ENCODE results near the gene HNRNPL. TPM values are rescaled to one million over a fixed set of nuclear protein-coding genes. Genes with fewer than 3 reads are reported as not detected.
A peak's percentile ranks its signal among the peaks of the same experiment; 100 is the strongest.

Gene HNRNPL
- total RNA-seq, 1 experiment from 2014 or later: 443 TPM

DNA sequence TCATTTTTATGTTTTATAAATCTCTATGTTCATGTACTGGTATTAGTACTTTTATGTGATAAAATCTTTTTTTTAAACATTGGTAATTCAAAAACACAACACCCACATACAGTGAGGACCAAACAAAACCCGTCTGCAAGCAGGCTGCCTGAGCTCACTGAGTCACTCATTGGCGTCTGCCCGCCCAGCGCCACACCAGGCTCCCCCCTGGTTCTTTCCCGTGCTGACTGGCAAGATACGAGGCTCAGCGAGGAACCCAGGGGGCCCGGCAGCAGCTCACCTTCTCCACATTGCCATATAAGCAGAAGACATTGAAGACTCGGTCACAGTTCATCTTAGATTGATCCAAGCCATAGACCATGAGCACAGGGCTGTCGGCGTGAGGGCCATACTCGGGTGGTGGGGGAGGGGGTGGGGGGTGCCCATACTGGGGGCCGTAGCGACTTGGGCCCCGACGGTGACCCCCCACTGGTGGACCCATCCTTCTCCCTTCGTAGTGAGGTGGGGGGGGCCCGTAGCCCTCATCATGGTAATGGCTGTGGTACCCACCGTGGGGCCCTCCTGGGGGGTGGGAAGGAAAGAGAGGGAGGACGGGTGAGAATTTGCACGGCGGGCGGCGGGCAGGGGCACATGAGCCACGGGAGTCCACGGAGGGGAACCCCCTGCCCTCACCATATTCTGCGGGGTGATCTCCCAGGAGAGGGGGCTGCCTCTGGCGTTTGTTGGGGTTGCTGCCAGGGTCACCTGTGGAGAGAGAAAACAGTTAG lies 9.8 kb downstream of the HNRNPL start:
- DNase-seq: no peak
- CTCF ChIA-PET: interaction anchor here (0.6 kb wide), 1 partner anchor 149 kb away, joined by 5 read pairs; no protein-coding TSS in a partner anchor
- H3K27me3 ChIP-seq (ENCODE audit: insufficient read depth, low read depth): no peaks in the 10 kb centered on the region
- peaks cover 30% of the 10 kb centered on the region for H4K20me1 ChIP-seq (ENCODE audit: insufficient read depth)
- H3K79me2 ChIP-seq (ENCODE audit: low read depth): peaks cover 55% of the 10 kb centered on the region
- BruUV-seq (replicated peaks): no TSS peak
- POLR2A ChIA-PET (ENCODE audit: unreplicated experiment): interaction anchor here (0.5 kb wide), 1 partner anchor 100 kb away, joined by 4 read pairs; no protein-coding TSS in a partner anchor
- peak overlapping the region; percentile 63; the same call in 1 of the 2 replicates for H3K4me2 ChIP-seq
- no peaks in the 10 kb centered on the region for H3K9me3 ChIP-seq (ENCODE audit: insufficient read depth, low read depth)
- no peak overlapping the region for H2AFZ ChIP-seq
- intact Hi-C loops (cut with micrococcal nuclease; ENCODE audit: unreplicated experiment): loop anchor here (2.0 to 10.0 kb wide), 4 partner anchors 91 to 435 kb away; partner anchors contain the start of genes FAM98C, FBXO27, MRPS12 and SARS2
- H3K4me3 ChIP-seq: no peak overlapping the region
- H3F3A ChIP-seq (ENCODE audit: insufficient read depth, low read depth): peaks cover 96% of the 10 kb centered on the region
- peaks cover 64% of the 10 kb centered on the region for H3K36me3 ChIP-seq (ENCODE audit: low read depth)
- H3K9me2 ChIP-seq (ENCODE audit: insufficient read depth): no peaks in the 10 kb centered on the region
- H3K27ac ChIP-seq: peak overlapping the region; percentile 98
- peaks cover 55% of the 10 kb centered on the region for H3K4me1 ChIP-seq (replicated peaks; ENCODE audit: insufficient read depth)
- no peak for TF ChIP-seq EZH2 (IDR thresholded peaks at IDR 0.05; ENCODE audit: low read depth)
- TF ChIP-seq, protein P1, sequence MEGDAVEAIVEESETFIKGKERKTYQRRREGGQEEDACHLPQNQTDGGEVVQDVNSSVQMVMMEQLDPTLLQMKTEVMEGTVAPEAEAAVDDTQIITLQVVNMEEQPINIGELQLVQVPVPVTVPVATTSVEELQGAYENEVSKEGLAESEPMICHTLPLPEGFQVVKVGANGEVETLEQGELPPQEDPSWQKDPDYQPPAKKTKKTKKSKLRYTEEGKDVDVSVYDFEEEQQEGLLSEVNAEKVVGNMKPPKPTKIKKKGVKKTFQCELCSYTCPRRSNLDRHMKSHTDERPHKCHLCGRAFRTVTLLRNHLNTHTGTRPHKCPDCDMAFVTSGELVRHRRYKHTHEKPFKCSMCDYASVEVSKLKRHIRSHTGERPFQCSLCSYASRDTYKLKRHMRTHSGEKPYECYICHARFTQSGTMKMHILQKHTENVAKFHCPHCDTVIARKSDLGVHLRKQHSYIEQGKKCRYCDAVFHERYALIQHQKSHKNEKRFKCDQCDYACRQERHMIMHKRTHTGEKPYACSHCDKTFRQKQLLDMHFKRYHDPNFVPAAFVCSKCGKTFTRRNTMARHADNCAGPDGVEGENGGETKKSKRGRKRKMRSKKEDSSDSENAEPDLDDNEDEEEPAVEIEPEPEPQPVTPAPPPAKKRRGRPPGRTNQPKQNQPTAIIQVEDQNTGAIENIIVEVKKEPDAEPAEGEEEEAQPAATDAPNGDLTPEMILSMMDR (conservative IDR thresholded peaks at IDR 0.05): no peak

DNA sequence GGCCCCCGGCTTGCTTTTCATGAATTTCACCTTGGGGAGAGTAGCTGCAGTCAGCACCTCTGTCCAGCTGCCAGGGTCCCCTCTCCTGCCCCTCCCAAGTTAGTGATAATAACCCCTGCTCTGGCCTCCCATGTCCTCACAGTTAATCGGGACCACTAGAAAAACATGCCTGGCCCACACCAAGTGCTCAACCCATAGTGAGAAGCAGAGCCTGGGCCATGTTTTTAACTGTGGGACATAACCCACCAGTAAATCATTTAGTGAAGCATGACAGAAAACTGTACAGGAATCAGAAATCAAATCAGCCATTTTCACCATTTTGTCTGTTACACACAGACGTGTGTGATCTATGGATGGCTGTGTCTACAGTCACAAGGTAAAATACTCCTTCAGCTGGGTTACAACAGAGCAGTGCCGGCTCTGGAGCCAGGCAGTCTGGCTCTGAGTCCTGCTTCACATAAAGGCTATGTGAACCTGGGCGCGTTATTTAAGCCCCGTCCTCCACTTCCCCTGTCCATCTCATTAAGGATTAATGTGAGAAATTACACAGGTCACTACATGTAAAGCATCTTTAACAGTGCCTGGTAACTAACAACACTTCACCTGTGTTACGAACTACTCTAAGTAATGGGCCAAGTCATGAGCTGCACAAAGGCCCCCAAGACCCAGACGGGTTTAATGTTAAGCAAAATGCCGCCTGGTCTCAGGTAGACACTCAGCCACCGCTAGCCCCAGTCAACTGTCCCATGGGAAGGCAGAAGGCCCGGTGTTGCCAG lies 10.6 kb downstream of the HNRNPL start:
- Histone ChIP-seq H3K9me3 (ENCODE audit: insufficient read depth, low read depth) (no peaks in the 10 kb centered on the region), H4K20me1 (ENCODE audit: insufficient read depth) (peaks cover 21% of the 10 kb centered on the region), H3K4me3 (0 out of 2 replicates have a peak overlapping the region, but pooled peaks have one; percentile 8), H3K27ac (peak overlapping the region; percentile 98), H3K36me3 (ENCODE audit: low read depth) (peaks cover 55% of the 10 kb centered on the region), H2AFZ (no peak overlapping the region), H3K4me2 (peak overlapping the region; percentile 63), H3K27me3 (ENCODE audit: insufficient read depth, low read depth) (no peaks in the 10 kb centered on the region), H3K4me1 (replicated peaks; ENCODE audit: insufficient read depth) (peaks cover 61% of the 10 kb centered on the region), H3F3A (ENCODE audit: insufficient read depth, low read depth) (peaks cover 92% of the 10 kb centered on the region), H3K79me2 (ENCODE audit: low read depth) (peaks cover 47% of the 10 kb centered on the region), H3K9me2 (ENCODE audit: insufficient read depth) (no peaks in the 10 kb centered on the region)
- ChIA-PET POLR2A (ENCODE audit: unreplicated experiment) (interaction anchor here (0.5 to 1.0 kb wide), 5 partner anchors 91 to 669 kb away, joined by 3 to 13 read pairs (median 3); partner anchors contain the start of genes MRPS12 and SARS2), CTCF (interaction anchor here (1.2 kb wide), 1 partner anchor 92 kb away, joined by 6 read pairs; the partner anchor contains the start of genes MRPS12 and SARS2)
- intact Hi-C loops (cut with micrococcal nuclease; ENCODE audit: unreplicated experiment): loop anchor here (1.0 to 10.0 kb wide), 9 partner anchors 92 to 434 kb away; partner anchors contain the start of genes FAM98C, FBXO27, MRPS12 and SARS2
- BruUV-seq (replicated peaks): no TSS peak
- TF ChIP-seq EZH2 (IDR thresholded peaks at IDR 0.05; ENCODE audit: low read depth): no peak
- TF ChIP-seq, protein P1 (conservative IDR thresholded peaks at IDR 0.05): peak; percentile 30; the same call in 1 of the 2 replicates
- no peak for DNase-seq

Data from PC-9 (cell line).